HFF-Myc (cell line): Measurements from ENCODE around the gene SULT1B1.

Experiments used
- DNase-seq: peaks from one replicate; pipeline ENCODE4 v3.0.0-alpha.2; 2011; ENCODE audit warnings: low read depth; ENCODE audit errors: extremely low read depth
- H3K4me3 ChIP-seq: replicated peaks from 2 replicates; pipeline ENCODE4 v1.5.1; 2011; ENCODE audit warnings: low read depth, mild to moderate bottlenecking, control low read depth, low read length
- CTCF ChIP-seq: IDR thresholded peaks from 2 replicates; pipeline ENCODE4 v1.5.1; 2012; ENCODE audit warnings: mild to moderate bottlenecking, low read depth, low read length, control low read depth; ENCODE audit errors: missing control alignments

The SULT1B1 gene

GRCh38 chr4:69760455-69760854 is at the start of gene SULT1B1:
Gene SULT1B1 (minus strand): TSS chr4:69760620. CDS start chr4:69755217, 5,403 bp downstream.
- H3K4me3 ChIP-seq: no peak within 1 kb of the TSS
- DNase-seq: peak; percentile 25

GRCh38 chr4:69800599-69800998 is 40.2 kb upstream of the SULT1B1 start:
- TF ChIP-seq CTCF: no peak
- peak; percentile 16 for DNase-seq
- H3K4me3 ChIP-seq: no peak overlapping the region

More at GRCh38 chr4:69760455-69760854, at the start of gene SULT1B1:
- no peak for TF ChIP-seq CTCF

- no peak overlapping the region for H3K4me3 ChIP-seq
- no peak for DNase-seq
- TF ChIP-seq CTCF: no peak
Measured at GRCh38 chr4:69799337-69799736, 38.9 kb upstream of the SULT1B1 start.

GRCh38 chr4:69793732-69794131 is 33.3 kb upstream of the SULT1B1 start:
- no peak overlapping the region for H3K4me3 ChIP-seq
- TF ChIP-seq CTCF: no peak
- no peak for DNase-seq

- no peak for DNase-seq
- H3K4me3 ChIP-seq: no peak overlapping the region
- TF ChIP-seq CTCF: no peak
Measured at GRCh38 chr4:69787879-69788278, 27.5 kb upstream of the SULT1B1 start.

GRCh38 chr4:69786547-69786946 is 26.1 kb upstream of the SULT1B1 start:
- no peak overlapping the region for H3K4me3 ChIP-seq
- no peak for DNase-seq
- TF ChIP-seq CTCF: no peak

GRCh38 chr4:69785211-69785831 is 24.9 kb upstream of the SULT1B1 start:
- no peak for DNase-seq
- TF ChIP-seq CTCF: no peak
- H3K4me3 ChIP-seq: no peak overlapping the region
